HG03159 (cell line): ENCODE results near the gene KMO.
A peak's percentile ranks its signal among the peaks of the same experiment; 100 is the strongest.

ENCODE experiments used
- ATAC-seq: cut with Tn5 transposase; IDR thresholded peaks from one replicate; pipeline ENCODE4 v1.9.1; 2021; ENCODE audit warnings: mild to moderate bottlenecking, moderate library complexity; ENCODE audit not compliant: unreplicated experiment

The KMO gene

GRCh38 chr1:241536304-241536703 is 4.1 kb downstream of the KMO start:
- ATAC-seq, result no peak

- no peak for ATAC-seq
These were observed 4.8 kb downstream of the KMO start for GRCh38 chr1:241536969-241537368.

GRCh38 chr1:241542199-241542907 is 10.2 kb downstream of the KMO start:
- no peak for ATAC-seq

GRCh38 chr1:241548008-241548407 is 15.8 kb downstream of the KMO start:
- ATAC-seq, result no peak

GRCh38 chr1:241550318-241550717 is 18.1 kb downstream of the KMO start:
- ATAC-seq, result no peak

- ATAC-seq, result peak; percentile 85
These were observed 19.8 kb downstream of the KMO start for GRCh38 chr1:241551759-241552638.

- ATAC-seq, result no peak
These were observed 21.9 kb downstream of the KMO start for GRCh38 chr1:241553886-241554592.

GRCh38 chr1:241555526-241555925 is 23.3 kb downstream of the KMO start:
- ATAC-seq, result no peak

- ATAC-seq, result no peak
These were observed 24.9 kb downstream of the KMO start for GRCh38 chr1:241557031-241557430.

GRCh38 chr1:241557551-241558193 is 25.5 kb downstream of the KMO start:
- ATAC-seq, result no peak

- ATAC-seq, result no peak
These were observed 28.1 kb downstream of the KMO start for GRCh38 chr1:241560146-241560848.

GRCh38 chr1:241560849-241561187 is 28.6 kb downstream of the KMO start:
- ATAC-seq, result no peak

GRCh38 chr1:241569848-241570247 is 37.7 kb downstream of the KMO start:
- no peak for ATAC-seq

GRCh38 chr1:241574154-241574553 is 42.0 kb downstream of the KMO start:
- no peak for ATAC-seq

GRCh38 chr1:241579434-241579833 is 47.3 kb downstream of the KMO start:
- ATAC-seq, result no peak

GRCh38 chr1:241582921-241583321 is 50.7 kb downstream of the KMO start:
- no peak for ATAC-seq

- ATAC-seq, result no peak
These were observed 54.8 kb downstream of the KMO start for GRCh38 chr1:241586905-241587512.

- no peak for ATAC-seq
These were observed 57.3 kb downstream of the KMO start for GRCh38 chr1:241589521-241589920.

GRCh38 chr1:241590719-241591118 is 58.5 kb downstream of the KMO start:
- ATAC-seq, result no peak

GRCh38 chr1:241591317-241591716 is 59.1 kb downstream of the KMO start:
- no peak for ATAC-seq
